ENCODE data around the gene SBK2. TPM values are rescaled to one million over a fixed set of nuclear protein-coding genes. Genes with fewer than 3 reads are reported as not detected.

SBK2 gene
- polyA plus RNA-seq, 1 donor: 0.66 TPM

DNA sequence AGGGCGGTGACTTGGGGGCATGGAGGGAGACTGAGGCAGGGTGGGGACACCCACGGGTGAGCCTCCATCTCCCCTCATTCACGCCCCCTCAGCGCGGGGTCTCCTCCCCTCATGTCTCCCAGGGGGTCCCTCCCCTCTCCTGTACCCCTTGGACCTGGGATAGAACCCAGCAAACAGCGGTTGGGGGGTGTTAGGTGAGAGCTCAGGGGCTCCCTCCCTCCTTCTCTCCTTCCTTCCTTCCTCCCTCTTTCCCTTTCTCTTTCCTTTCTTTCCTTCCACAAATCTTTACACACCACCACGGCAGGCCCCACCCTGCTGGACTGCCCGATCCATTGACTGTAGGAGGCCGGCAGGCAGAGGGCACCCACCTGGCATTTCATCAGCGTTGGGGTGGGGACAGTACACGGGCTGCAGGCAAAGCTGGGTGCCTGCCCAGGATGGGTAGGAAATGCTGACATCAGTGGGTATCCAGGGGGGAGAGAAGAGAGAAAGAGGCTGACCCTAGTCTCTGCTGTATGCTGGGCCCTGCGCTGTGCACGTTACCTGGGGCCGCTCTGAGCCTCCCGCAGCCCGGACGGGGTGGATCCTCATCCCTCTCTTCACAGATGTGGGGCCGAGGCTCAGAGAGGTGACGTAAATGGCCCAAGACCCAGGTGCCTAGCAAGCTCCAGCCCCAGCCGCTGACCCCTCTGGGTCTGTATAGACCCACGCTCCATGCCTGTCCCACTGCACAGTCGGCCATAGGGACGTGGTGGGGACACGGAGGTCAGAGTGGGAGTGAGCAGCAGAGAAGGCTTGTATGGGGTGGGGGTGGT, 45.2 kb downstream of the SBK2 start:
- H3K9me3 ChIP-seq (ENCODE audit: control insufficient read depth, low read depth, low read length): peaks cover 3% of the 10 kb centered on the region
- no peaks in the 10 kb centered on the region for H3K36me3 ChIP-seq (ENCODE audit: control insufficient read depth, insufficient read depth, low read length)
- H3K27me3 ChIP-seq (ENCODE audit: control insufficient read depth, insufficient read depth, low read length): peaks cover 63% of the 10 kb centered on the region
- peaks cover 6% of the 10 kb centered on the region for H3K4me1 ChIP-seq (ENCODE audit: control insufficient read depth, insufficient read depth, low read length)
- WGBS (ENCODE audit: insufficient coverage, low lambda C conversion rate): no CpG with 5 or more reads among the region's 24 CpGs
- H3K4me3 ChIP-seq (ENCODE audit: low read length): no peak overlapping the region
- H3K27ac ChIP-seq (ENCODE audit: low read length): no peak overlapping the region
- no peak for DNase-seq

DNA sequence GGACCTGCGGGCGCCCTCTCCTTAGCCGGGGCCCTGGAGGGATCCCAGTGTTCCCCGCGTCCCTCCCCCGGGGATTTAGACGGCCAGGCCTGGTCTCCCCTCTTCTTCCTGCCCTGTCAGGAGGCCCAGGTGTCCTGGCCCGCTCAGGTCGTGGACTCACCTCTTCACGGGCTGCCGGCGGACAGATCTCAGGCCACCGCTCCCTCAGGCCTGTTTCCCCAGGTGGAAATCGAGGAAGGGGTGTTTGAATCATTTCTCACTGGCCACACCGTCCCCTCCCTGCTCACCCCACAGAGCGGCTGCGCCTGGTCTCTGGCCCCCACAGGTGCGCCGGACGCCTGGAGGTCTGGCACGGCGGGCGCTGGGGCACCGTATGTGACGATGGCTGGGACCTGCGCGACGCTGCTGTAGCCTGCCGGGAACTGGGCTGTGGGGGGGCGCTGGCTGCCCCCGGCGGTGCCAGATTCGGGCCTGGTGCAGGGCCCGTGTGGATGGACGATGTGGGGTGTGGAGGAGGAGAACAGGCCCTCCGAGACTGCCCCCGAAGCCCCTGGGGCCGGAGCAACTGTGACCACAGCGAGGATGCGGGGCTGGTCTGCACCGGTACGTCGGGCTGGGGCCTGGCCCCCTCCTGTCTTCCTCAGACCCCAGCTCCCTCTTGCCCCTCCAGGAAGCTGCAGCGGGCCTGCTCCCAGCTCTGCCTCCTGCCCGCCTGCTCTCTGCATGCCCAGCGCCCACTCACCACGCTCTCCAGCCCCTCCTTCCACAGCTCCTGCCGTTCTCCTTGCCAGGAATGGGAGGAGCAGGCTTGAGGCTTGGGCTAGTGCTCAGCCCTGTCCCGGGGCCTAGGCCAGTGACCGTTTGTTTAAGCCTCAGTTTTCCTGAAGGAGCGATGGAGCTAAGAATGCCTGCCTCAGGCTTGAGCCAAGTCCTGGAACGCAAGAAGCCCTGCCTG, 46.2 kb downstream of the SBK2 start:
- H3K27ac ChIP-seq (ENCODE audit: low read length): no peak overlapping the region
- peaks cover 63% of the 10 kb centered on the region for H3K27me3 ChIP-seq (ENCODE audit: control insufficient read depth, insufficient read depth, low read length)
- H3K9me3 ChIP-seq (ENCODE audit: control insufficient read depth, low read depth, low read length): peaks cover 3% of the 10 kb centered on the region
- no peaks in the 10 kb centered on the region for H3K36me3 ChIP-seq (ENCODE audit: control insufficient read depth, insufficient read depth, low read length)
- H3K4me3 ChIP-seq (ENCODE audit: low read length): no peak overlapping the region
- WGBS (ENCODE audit: insufficient coverage, low lambda C conversion rate): 80% methylated on average over 4 of the region's 52 CpGs
- no peak for DNase-seq
- H3K4me1 ChIP-seq (ENCODE audit: control insufficient read depth, insufficient read depth, low read length): peaks cover 6% of the 10 kb centered on the region

DNA sequence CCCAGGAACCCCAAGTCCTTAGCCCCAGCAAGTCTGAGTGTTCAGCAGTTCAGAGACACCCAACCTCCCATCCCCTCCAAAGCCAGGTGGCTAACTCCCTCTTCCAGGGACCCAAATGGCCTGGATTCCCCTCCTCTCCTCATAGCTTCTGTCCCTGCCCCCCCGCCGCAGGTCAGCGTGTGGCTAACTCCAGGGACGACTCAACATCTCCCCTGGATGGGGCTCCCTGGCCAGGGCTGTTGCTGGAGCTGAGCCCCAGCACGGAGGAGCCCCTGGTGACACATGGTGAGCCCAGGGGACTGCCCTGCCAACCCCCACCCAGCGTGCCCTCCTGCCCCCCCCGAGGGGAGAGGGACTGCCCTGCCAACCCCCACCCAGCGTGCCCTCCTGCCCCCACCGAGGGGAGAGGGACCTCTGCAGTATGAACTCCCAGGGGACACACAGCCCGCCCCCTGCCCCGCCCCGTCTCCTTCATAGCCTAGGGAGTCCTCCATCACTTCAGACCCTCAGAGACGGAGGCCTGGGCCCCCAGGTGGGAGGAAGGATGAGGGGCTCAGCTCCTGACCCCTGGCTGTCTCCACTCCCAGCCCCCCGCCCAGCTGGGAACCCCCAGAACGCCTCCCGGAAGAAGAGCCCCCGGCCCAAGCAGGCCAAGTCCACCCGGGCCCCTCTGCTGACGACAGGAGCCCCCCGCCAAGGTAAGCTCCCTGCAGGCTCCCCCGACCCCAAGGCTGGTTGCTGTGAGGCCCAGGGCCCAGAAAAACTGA, 47.0 kb downstream of the SBK2 start:
- Histone ChIP-seq H3K4me3 (ENCODE audit: low read length) (no peak overlapping the region), H3K9me3 (ENCODE audit: control insufficient read depth, low read depth, low read length) (peaks cover 3% of the 10 kb centered on the region), H3K27me3 (ENCODE audit: control insufficient read depth, insufficient read depth, low read length) (peaks cover 64% of the 10 kb centered on the region), H3K4me1 (ENCODE audit: control insufficient read depth, insufficient read depth, low read length) (peaks cover 6% of the 10 kb centered on the region), H3K36me3 (ENCODE audit: control insufficient read depth, insufficient read depth, low read length) (no peaks in the 10 kb centered on the region), H3K27ac (ENCODE audit: low read length) (no peak overlapping the region)
- no CpG with 5 or more reads among the region's 21 CpGs for WGBS (ENCODE audit: insufficient coverage, low lambda C conversion rate)
- no peak for DNase-seq

DNA sequence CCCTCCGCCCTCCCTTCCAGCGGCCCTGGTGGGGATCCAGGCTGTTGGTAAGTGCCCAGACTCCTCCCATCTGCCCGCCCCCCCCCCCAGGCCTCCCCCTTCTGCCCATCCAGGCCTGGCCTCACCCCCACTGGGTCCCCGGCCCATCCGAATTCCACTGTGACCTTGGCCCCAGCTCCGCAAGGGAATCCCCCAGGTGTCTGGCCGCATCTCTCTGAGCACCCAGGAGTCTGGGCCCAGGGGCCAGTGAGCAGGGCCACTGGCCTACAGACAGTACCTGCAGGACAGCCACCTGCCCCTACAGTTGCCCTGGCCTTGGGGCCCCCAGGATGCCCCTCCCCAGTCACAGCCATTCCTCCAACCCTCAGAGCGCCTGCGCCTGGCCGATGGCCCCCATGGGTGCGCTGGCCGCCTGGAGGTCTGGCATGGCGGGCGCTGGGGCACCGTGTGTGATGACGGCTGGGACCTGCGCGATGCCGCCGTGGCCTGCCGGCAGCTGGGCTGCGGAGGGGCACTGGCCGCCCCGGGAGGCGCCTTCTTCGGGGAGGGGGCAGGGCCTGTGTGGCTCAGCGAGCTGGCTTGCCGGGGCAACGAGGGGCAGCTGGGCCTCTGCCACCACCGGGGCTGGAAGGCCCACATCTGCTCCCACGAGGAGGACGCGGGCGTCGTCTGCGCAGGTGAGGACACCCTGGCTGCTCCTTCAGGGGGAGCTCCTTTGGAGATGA, 47.8 kb downstream of the SBK2 start:
- no CpG with 5 or more reads among the region's 36 CpGs for WGBS (ENCODE audit: insufficient coverage, low lambda C conversion rate)
- Histone ChIP-seq H3K4me3 (ENCODE audit: low read length) (no peak overlapping the region), H3K4me1 (ENCODE audit: control insufficient read depth, insufficient read depth, low read length) (peaks cover 12% of the 10 kb centered on the region), H3K9me3 (ENCODE audit: control insufficient read depth, low read depth, low read length) (peaks cover 3% of the 10 kb centered on the region), H3K27ac (ENCODE audit: low read length) (no peak overlapping the region), H3K27me3 (ENCODE audit: control insufficient read depth, insufficient read depth, low read length) (peaks cover 57% of the 10 kb centered on the region), H3K36me3 (ENCODE audit: control insufficient read depth, insufficient read depth, low read length) (no peaks in the 10 kb centered on the region)
- DNase-seq: no peak

DNA sequence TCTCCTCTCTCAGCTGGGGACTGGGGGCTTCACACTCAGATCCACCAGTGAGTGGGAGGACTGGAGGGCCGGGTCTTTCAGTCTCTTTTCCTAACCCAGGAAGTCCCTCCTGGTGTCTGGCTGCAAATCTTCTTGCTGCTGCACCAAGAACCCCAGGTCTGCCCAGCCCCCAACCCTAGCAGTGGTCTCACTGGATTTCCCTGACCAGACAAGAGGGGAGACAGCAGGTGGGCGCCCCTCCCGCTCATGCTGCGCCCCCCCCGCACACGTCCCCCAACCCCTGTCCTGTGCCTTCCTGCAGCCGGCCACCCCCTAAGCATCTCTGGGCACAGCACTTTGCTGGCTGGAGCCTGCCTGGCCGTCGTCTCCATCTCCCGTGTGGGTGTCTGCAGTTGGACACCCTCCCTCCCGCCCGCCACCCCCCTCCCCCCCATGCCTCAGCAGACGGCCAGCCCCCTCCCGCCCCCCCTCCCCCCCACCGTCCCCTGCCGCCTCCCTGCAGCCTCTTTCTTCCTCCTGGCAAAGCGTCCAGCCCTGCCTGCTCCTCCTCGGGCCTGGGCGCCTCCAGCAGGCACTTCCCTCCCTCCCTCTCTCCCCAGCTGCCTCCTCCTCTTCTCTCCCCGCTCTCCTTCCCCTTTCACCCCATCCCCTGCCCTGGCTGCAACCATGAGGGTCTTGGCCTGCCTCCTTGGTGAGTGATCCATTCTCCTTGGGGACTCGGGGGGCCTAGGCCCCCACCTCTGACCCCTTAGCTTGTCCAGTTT, 48.8 kb downstream of the SBK2 start, which contains the start of gene SSC5D:
Gene SSC5D (plus strand): TSS at position 513 of the 764 bp plus-strand sequence. CDS start 154 bp downstream, at position 667.
- Histone ChIP-seq H3K27me3 (ENCODE audit: control insufficient read depth, insufficient read depth, low read length) (peaks cover 52% of the 10 kb centered on the region), H3K27ac (ENCODE audit: low read length) (peak within 1 kb of the TSS; percentile 59), H3K4me1 (ENCODE audit: control insufficient read depth, insufficient read depth, low read length) (peaks cover 12% of the 10 kb centered on the region), H3K9me3 (ENCODE audit: control insufficient read depth, low read depth, low read length) (peaks cover 3% of the 10 kb centered on the region), H3K36me3 (ENCODE audit: control insufficient read depth, insufficient read depth, low read length) (no peaks in the 10 kb centered on the region), H3K4me3 (ENCODE audit: low read length) (no peak within 1 kb of the TSS)
- no peak for DNase-seq
- no CpG with 5 or more reads among the region's 21 CpGs for WGBS (ENCODE audit: insufficient coverage, low lambda C conversion rate)

DNA sequence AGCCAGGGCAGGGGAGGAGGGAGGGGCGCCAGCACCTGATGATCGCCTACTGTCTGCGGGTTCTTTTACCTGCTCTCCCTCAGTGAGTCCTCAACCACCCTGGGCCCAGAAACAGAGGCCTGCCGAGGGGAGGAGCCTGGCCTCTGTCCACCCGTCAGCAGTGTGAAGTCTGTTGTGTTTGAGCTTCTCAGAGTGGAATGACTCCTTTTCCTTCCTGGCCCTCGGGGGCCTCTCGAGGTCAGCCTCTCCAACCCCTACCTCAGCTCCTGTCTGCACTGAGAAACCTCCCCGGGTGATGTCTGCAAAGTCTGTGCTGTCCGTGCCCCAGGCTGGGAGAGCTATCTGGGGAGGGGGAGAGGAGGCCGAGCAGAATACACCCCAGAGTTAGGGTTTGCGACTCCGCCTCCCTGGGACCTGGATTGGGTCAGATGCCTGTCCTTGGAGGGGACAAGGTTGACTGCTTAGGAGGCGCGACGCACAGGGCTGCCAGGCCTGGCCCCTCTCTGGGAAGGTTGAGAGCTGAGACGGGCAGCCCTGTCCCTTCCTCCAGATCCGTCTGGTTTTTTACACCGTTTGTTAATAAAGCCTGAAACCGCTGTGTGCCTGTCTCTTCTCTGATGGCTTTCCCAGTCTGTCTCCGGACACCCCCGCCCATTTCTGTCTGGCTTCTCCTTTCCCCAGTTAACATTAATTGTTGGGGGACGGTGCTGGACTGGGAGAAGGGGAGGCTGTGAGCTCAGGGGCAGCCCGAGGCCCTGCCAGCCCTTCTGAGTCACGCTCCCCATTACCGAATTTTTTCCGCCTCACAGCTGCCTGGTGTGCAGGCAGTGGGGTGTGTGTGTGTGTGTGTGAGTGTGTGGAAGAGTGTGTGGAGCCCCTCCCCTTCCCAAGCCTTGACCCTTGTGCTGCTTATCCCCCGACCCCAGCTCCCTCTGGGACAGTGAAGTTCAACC, 49.7 kb downstream of the SBK2 start:
- Histone ChIP-seq H3K36me3 (ENCODE audit: control insufficient read depth, insufficient read depth, low read length) (peaks cover 4% of the 10 kb centered on the region), H3K4me1 (ENCODE audit: control insufficient read depth, insufficient read depth, low read length) (peaks cover 12% of the 10 kb centered on the region), H3K27me3 (ENCODE audit: control insufficient read depth, insufficient read depth, low read length) (peaks cover 45% of the 10 kb centered on the region), H3K9me3 (ENCODE audit: control insufficient read depth, low read depth, low read length) (peaks cover 3% of the 10 kb centered on the region), H3K27ac (ENCODE audit: low read length) (peak overlapping the region; percentile 59), H3K4me3 (ENCODE audit: low read length) (no peak overlapping the region)
- no CpG with 5 or more reads among the region's 27 CpGs for WGBS (ENCODE audit: insufficient coverage, low lambda C conversion rate)
- peak; percentile 26 to 43 for DNase-seq

DNA sequence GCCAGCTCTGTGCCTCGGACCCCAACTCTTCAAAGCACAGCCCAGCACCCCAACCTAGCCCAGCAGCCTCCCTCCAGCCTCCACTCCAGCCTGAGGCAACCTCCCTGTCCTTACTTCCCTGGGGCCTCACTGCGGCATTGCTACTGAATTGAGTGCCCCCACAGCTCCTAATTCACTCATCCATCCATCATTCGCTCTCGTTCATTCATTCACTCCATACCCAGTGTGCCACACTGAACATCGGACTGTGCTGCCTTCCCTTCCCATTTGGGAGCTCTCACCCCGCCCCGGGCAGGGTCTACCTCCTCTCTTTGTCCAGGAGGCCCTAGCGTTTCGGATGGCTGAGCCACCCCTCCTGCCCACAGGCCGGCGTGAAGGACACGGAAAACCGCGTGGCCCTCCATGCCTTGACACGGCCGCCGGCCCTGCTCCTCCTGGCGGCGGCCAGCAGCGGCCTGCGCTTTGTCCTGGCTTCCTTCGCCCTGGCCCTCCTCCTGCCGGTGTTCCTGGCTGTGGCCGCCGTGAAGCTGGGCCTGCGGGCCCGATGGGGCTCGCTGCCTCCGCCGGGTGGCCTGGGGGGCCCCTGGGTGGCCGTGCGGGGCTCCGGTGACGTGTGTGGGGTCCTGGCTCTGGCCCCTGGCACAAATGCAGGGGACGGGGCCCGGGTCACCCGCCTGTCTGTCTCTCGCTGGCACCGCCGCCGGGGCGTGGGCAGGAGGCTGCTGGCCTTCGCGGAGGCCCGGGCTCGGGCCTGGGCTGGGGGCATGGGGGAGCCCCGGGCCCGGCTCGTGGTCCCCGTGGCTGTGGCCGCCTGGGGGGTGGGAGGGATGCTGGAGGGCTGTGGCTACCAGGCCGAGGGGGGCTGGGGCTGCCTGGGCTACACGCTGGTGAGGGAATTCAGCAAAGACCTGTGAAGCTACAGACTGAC, 50.6 kb downstream of the SBK2 start:
- peaks cover 12% of the 10 kb centered on the region for H3K4me1 ChIP-seq (ENCODE audit: control insufficient read depth, insufficient read depth, low read length)
- peaks cover 5% of the 10 kb centered on the region for H3K9me3 ChIP-seq (ENCODE audit: control insufficient read depth, low read depth, low read length)
- WGBS (ENCODE audit: insufficient coverage, low lambda C conversion rate): no CpG with 5 or more reads among the region's 53 CpGs
- peaks cover 4% of the 10 kb centered on the region for H3K36me3 ChIP-seq (ENCODE audit: control insufficient read depth, insufficient read depth, low read length)
- no peak overlapping the region for H3K4me3 ChIP-seq (ENCODE audit: low read length)
- DNase-seq: no peak
- no peak overlapping the region for H3K27ac ChIP-seq (ENCODE audit: low read length)
- H3K27me3 ChIP-seq (ENCODE audit: control insufficient read depth, insufficient read depth, low read length): peaks cover 40% of the 10 kb centered on the region

DNA sequence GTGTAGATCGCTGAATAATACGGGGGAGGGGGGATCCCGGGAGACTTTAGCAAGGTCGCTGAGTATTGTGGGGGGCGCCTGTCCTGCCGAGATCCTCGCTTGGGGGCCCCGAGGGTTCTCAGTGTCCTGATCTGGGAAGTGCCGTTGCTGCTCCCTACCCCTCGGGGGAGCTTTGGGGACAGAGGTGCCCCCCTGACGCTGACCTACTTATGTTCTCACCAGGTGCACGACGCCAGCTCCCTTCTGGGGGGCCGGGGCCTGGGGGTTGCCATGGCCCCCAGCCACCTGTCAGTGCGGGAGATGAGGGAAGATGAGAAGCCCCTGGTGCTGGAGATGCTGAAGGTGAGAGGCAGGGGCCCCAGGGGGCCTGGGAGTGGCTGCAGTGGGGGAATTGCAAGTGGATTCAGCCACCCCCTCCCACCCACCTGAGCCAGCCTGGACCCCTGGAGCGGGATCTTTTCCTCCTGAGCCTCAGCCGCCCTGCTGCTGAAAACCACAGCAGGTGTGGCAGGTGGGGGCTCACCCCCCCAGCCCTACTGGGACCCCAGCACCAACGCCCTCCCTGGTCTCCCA, 51.4 kb downstream of the SBK2 start:
- peak overlapping the region; percentile 62 for H3K4me3 ChIP-seq (ENCODE audit: low read length)
- H3K27ac ChIP-seq (ENCODE audit: low read length): peak overlapping the region; percentile 33
- peaks cover 9% of the 10 kb centered on the region for H3K9me3 ChIP-seq (ENCODE audit: control insufficient read depth, low read depth, low read length)
- peaks cover 32% of the 10 kb centered on the region for H3K27me3 ChIP-seq (ENCODE audit: control insufficient read depth, insufficient read depth, low read length)
- H3K36me3 ChIP-seq (ENCODE audit: control insufficient read depth, insufficient read depth, low read length): peaks cover 4% of the 10 kb centered on the region
- peaks cover 12% of the 10 kb centered on the region for H3K4me1 ChIP-seq (ENCODE audit: control insufficient read depth, insufficient read depth, low read length)
- no CpG with 5 or more reads among the region's 18 CpGs for WGBS (ENCODE audit: insufficient coverage, low lambda C conversion rate)
- no peak for DNase-seq

Measured in large intestine (tissue), 3 donors.